Nephron (organoid): Measurements from ENCODE around the gene HS3ST4.

Source experiments
- H3K27ac Mint-ChIP-seq, 3 experiments: 2 replicates each; pipeline ENCODE4 v1.8.0; 2020; ENCODE audit warnings: mixed read lengths in 3 of 3, mild to moderate bottlenecking in 2 of 3, moderate library complexity in 1 of 3
- H3K27me3 Mint-ChIP-seq: 2 replicates; pipeline ENCODE4 v1.8.0; 2021; ENCODE audit warnings: low read depth, mild to moderate bottlenecking, moderate library complexity, mixed read lengths
- H3K36me3 Mint-ChIP-seq: 2 replicates; pipeline ENCODE4 v1.8.0; 2020; ENCODE audit warnings: low read depth, mixed read lengths
- H3K4me1 Mint-ChIP-seq: 2 replicates; pipeline ENCODE4 v1.8.0; 2020; ENCODE audit warnings: mixed read lengths
- H3K4me3 Mint-ChIP-seq, 3 experiments: 2 replicates each; pipeline ENCODE4 v1.8.0; 2020; ENCODE audit warnings: mild to moderate bottlenecking in 3 of 3, mixed read lengths in 3 of 3, moderate library complexity in 2 of 3
- H3K9me3 Mint-ChIP-seq: 2 replicates; pipeline ENCODE4 v1.8.0; 2020; ENCODE audit warnings: mixed read lengths
- TF ChIP-seq, protein P1 (sequence below), 3 experiments: fragments of 200-600 bp; sonication (generic); IDR thresholded peaks; one replicate each; pipeline ENCODE4 v1.5.0; 2021; ENCODE audit warnings: antibody characterized with exemption in 3 of 3; ENCODE audit not compliant: unreplicated experiment in 3 of 3

HS3ST4 gene

DNA sequence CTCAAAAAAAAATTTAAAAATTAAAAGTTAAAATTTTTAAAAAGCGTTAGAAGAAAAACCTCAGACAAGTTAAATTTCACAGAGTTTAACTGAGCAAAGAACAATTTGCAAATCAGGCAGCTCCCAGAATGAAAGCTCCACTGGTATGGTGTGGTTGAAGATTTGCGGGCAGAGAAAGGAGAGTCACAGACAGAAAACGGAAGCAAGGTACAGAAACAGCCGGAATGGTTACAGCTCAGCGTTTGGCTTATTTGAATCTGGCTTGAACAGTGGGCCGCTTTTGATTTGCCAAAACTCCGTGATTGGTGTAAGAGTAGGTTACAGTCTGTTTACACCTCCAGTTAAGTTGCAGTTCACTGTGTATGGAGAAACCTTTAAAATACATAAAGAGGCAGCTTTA, 297.1 kb downstream of the HS3ST4 start:
- Mint-ChIP-seq H3K4me1 (no peaks in the 10 kb centered on the region), H3K27me3 (no peaks in the 10 kb centered on the region), H3K9me3 (peaks cover 4% of the 10 kb centered on the region), H3K4me3 (no peak overlapping the region), H3K36me3 (no peaks in the 10 kb centered on the region), H3K27ac (no peak overlapping the region)
- TF ChIP-seq, protein P1, sequence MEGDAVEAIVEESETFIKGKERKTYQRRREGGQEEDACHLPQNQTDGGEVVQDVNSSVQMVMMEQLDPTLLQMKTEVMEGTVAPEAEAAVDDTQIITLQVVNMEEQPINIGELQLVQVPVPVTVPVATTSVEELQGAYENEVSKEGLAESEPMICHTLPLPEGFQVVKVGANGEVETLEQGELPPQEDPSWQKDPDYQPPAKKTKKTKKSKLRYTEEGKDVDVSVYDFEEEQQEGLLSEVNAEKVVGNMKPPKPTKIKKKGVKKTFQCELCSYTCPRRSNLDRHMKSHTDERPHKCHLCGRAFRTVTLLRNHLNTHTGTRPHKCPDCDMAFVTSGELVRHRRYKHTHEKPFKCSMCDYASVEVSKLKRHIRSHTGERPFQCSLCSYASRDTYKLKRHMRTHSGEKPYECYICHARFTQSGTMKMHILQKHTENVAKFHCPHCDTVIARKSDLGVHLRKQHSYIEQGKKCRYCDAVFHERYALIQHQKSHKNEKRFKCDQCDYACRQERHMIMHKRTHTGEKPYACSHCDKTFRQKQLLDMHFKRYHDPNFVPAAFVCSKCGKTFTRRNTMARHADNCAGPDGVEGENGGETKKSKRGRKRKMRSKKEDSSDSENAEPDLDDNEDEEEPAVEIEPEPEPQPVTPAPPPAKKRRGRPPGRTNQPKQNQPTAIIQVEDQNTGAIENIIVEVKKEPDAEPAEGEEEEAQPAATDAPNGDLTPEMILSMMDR (IDR thresholded peaks at IDR 0.05; ENCODE audit: unreplicated experiment in 3 of 3) = no peak

DNA sequence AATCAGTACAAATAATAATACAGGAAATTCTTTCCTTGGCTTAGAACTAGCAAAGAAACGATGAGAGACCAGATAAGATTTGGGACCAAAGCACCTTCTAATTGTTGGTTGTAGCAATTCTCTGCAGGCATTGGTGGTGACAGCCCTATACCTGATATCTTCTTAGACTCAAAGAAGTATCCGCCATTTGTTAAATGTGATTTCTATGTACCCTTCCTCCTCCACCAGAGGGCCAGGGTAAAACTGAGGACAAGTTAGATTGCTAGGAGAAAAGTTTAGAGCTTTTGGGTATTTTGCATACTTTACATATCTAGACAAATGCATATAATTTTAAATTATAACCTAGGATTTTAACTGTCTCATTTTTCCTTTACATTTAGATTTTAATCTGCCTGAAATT, 304.3 kb downstream of the HS3ST4 start:
- no peaks in the 10 kb centered on the region for H3K4me1 Mint-ChIP-seq
- H3K9me3 Mint-ChIP-seq = no peaks in the 10 kb centered on the region
- no peaks in the 10 kb centered on the region for H3K27me3 Mint-ChIP-seq
- no peaks in the 10 kb centered on the region for H3K36me3 Mint-ChIP-seq
- no peak overlapping the region for H3K27ac Mint-ChIP-seq
- TF ChIP-seq, protein P1 (IDR thresholded peaks at IDR 0.05; ENCODE audit: unreplicated experiment in 3 of 3) = no peak
- no peak overlapping the region for H3K4me3 Mint-ChIP-seq

DNA sequence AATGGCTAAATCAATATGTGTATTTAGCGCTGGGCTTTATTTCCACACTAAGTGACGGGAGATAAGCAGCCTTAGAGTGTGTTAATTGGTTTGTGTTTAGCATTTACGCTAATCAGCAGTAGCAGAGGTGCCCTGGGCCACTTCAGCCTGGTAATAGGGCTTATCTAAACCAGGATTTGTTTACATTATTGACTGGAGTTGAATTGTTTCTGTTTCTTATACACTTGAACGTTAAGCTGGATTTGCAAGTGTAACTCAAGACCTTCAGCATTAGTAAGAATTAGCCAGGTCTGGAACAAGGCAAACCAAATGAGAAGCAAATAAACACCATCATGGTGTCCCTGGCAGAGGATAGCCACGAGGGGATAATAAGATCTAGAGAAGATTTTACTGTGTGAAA, 313.6 kb downstream of the HS3ST4 start:
- Mint-ChIP-seq H3K9me3 (peaks cover 6% of the 10 kb centered on the region), H3K4me3 (no peak overlapping the region), H3K27ac (no peak overlapping the region), H3K36me3 (no peaks in the 10 kb centered on the region), H3K4me1 (no peaks in the 10 kb centered on the region), H3K27me3 (peaks cover 3% of the 10 kb centered on the region)
- TF ChIP-seq, protein P1 (IDR thresholded peaks at IDR 0.05; ENCODE audit: unreplicated experiment in 3 of 3) = no peak

DNA sequence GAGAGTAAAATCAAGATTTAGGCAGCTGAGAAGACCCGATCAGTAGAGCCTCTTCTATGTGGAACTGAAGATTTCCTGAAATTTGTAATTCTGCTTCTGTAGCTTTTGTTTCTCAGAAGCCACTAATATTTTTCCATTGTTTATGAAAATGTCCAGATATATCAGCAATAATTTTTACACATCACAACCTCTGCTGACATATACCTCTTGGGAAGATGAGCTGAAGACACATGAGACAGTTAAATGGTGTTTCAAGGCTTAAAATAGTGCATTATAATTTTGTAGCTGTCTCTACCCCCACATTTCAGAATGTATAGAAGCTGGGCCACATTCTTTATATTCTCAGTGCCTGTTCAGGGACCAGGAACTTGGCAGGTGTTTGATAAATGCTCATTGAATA, 320.6 kb downstream of the HS3ST4 start:
- TF ChIP-seq, protein P1 (IDR thresholded peaks at IDR 0.05; ENCODE audit: unreplicated experiment in 3 of 3) = no peak
- H3K4me1 Mint-ChIP-seq = no peaks in the 10 kb centered on the region
- no peak overlapping the region for H3K27ac Mint-ChIP-seq
- peaks cover 7% of the 10 kb centered on the region for H3K9me3 Mint-ChIP-seq
- no peaks in the 10 kb centered on the region for H3K27me3 Mint-ChIP-seq
- H3K4me3 Mint-ChIP-seq = no peak overlapping the region
- no peaks in the 10 kb centered on the region for H3K36me3 Mint-ChIP-seq

DNA sequence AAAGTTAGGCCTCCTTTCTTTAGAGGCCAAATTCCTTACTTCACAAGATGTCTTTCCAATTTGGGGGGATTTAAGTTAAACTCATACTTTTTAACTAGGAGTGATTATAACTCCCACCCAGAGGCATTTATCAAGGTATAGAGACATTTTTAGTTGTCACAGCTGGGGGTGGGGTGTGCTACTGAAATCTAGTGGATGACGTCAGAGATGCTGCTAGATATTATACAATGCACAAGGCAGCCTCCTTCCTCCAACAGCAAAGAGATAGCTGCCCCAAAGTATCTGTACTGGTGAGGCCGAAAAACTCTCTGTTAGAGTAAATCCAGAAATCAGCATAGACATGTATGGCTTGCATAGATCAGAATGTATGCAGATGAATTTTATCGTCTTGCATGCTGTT, 324.0 kb downstream of the HS3ST4 start:
- Mint-ChIP-seq H3K27me3 (peaks cover 8% of the 10 kb centered on the region), H3K27ac (no peak overlapping the region), H3K9me3 (peaks cover 10% of the 10 kb centered on the region), H3K4me1 (no peaks in the 10 kb centered on the region), H3K4me3 (no peak overlapping the region), H3K36me3 (no peaks in the 10 kb centered on the region)
- TF ChIP-seq, protein P1 (IDR thresholded peaks at IDR 0.05; ENCODE audit: unreplicated experiment in 3 of 3) = no peak

DNA sequence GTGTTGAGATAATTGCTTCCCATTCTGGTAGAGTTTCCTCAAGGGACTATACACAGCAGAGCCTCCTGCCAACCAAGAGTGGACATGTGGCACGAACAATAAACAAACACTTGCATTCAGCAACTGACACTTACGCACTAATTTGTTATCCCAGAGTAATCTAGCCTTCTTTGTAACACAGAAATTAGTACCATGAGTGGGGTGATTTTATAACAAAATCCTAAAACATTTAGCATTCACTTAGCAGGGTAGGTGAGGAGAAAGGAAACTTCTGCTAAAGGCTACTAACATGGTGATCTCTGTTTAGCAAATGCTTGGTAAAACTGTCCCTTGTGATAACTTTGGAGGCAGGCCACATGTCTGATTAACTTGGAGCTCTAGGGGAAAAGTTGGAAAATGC, 325.2 kb downstream of the HS3ST4 start:
- no peak overlapping the region for H3K4me3 Mint-ChIP-seq
- no peaks in the 10 kb centered on the region for H3K4me1 Mint-ChIP-seq
- H3K9me3 Mint-ChIP-seq = peaks cover 10% of the 10 kb centered on the region
- H3K36me3 Mint-ChIP-seq = no peaks in the 10 kb centered on the region
- H3K27ac Mint-ChIP-seq = no peak overlapping the region
- TF ChIP-seq, protein P1 (IDR thresholded peaks at IDR 0.05; ENCODE audit: unreplicated experiment in 3 of 3) = no peak
- peaks cover 12% of the 10 kb centered on the region for H3K27me3 Mint-ChIP-seq
